GM23248 (cell line): ENCODE measurements around the gene TUSC2.

Experiments
- EZH2 ChIP-seq: fragments of 200-600 bp; sonication (generic); IDR thresholded peaks from 2 replicates; pipeline ENCODE4 v1.6.1; 2018; ENCODE audit warnings: antibody characterized with exemption, mild to moderate bottlenecking; ENCODE audit not compliant: insufficient read depth, poor library complexity, severe bottlenecking
- EZH2phosphoT487 ChIP-seq: fragments of 200-600 bp; sonication (generic); IDR thresholded peaks from 2 replicates; pipeline ENCODE4 v1.6.1; 2018; ENCODE audit warnings: antibody characterized with exemption, moderate library complexity, mild to moderate bottlenecking, low read depth; ENCODE audit not compliant: insufficient read depth

- TF ChIP-seq EZH2phosphoT487: no peak
- no peak for TF ChIP-seq EZH2
Observed at GRCh38 chr3:50359760-50360110, 31.7 kb upstream of the TUSC2 start.
